Adrenal gland (tissue), 5 donors: ENCODE results near the gene OMG.

Experiments
- POLR2A ChIP-seq, 2 donors: fragments of 450-650 bp; IDR thresholded peaks; one replicate each; pipeline ENCODE4 v1.6.1; 2017; ENCODE audit warnings: antibody characterized with exemption in 2 of 2, mild to moderate bottlenecking in 2 of 2, moderate library complexity in 1 of 2
- TF ChIP-seq, protein P1 (sequence below), 6 experiments: fragments of 450-650 bp in 4 of 6; fragments of 200-600 bp in 2 of 6; sonication (generic) in 1 of 6; IDR thresholded peaks; 1 replicate in 5 of 6; 2 replicates in 1 of 6; pipeline versions ENCODE4 v1.5.1 to v1.8.0; 2016 to 2021; ENCODE audit warnings: antibody characterized with exemption in 6 of 6, mild to moderate bottlenecking in 2 of 6, moderate library complexity in 1 of 6
- donor health status: DM: no; HTN: no; CAD: no.

DNA sequence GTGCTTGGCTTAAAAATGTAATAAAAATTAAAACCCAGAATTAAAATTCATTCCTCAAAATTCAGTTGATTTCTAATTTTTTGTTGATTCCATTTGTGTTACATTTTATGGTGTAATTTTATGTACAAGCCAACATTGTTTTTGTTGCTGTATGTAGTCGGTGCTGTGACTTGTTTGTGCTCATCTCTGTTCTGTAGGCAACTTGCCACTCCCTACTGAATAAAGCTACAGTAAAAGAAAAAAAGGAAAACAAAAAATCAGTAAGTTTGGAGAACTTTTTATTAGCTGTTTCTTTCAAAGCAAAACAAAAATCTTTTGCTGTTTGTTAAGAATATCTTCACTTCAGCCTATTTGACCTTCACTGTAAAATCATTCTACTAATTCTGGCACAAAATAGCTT, 44.3 kb downstream of the OMG start:
- TF ChIP-seq, protein P1, sequence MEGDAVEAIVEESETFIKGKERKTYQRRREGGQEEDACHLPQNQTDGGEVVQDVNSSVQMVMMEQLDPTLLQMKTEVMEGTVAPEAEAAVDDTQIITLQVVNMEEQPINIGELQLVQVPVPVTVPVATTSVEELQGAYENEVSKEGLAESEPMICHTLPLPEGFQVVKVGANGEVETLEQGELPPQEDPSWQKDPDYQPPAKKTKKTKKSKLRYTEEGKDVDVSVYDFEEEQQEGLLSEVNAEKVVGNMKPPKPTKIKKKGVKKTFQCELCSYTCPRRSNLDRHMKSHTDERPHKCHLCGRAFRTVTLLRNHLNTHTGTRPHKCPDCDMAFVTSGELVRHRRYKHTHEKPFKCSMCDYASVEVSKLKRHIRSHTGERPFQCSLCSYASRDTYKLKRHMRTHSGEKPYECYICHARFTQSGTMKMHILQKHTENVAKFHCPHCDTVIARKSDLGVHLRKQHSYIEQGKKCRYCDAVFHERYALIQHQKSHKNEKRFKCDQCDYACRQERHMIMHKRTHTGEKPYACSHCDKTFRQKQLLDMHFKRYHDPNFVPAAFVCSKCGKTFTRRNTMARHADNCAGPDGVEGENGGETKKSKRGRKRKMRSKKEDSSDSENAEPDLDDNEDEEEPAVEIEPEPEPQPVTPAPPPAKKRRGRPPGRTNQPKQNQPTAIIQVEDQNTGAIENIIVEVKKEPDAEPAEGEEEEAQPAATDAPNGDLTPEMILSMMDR (IDR thresholded peaks at IDR 0.05): no peak
- no peak for TF ChIP-seq POLR2A (IDR thresholded peaks at IDR 0.05)
